KMS-11 (cell line): Measurements from ENCODE around the gene ADGRD1.

Source experiments
- H2AFZ ChIP-seq: fragments of 200-600 bp; sonication (generic); 2 replicates; pipeline ENCODE4 v1.6.1; 2016; ENCODE audit warnings: antibody characterized with exemption, mixed run types, low read depth
- H3K27ac ChIP-seq: fragments of 200-600 bp; sonication (generic); 2 replicates; pipeline ENCODE4 v1.6.1; 2016; ENCODE audit warnings: mild to moderate bottlenecking, mixed run types
- H3K27me3 ChIP-seq: fragments of 200-600 bp; sonication (generic); 2 replicates; pipeline ENCODE4 v1.6.1; 2017; ENCODE audit warnings: mild to moderate bottlenecking, low read depth, mixed run types, moderate library complexity; ENCODE audit not compliant: insufficient read depth
- H3K36me3 ChIP-seq: fragments of 200-600 bp; sonication (generic); 2 replicates; pipeline ENCODE4 v1.6.1; 2017; ENCODE audit warnings: mild to moderate bottlenecking, mixed run types; ENCODE audit not compliant: insufficient read depth
- H3K4me1 ChIP-seq: fragments of 200-600 bp; sonication (generic); 2 replicates; pipeline ENCODE4 v1.6.1; 2016; ENCODE audit warnings: mild to moderate bottlenecking, low read depth, mixed run types; ENCODE audit not compliant: poor library complexity, severe bottlenecking
- H3K4me2 ChIP-seq: fragments of 200-600 bp; sonication (generic); 2 replicates; pipeline ENCODE4 v1.7.0; 2016; ENCODE audit warnings: mild to moderate bottlenecking, mixed run types
- H3K4me3 ChIP-seq: fragments of 200-600 bp; sonication (generic); IDR thresholded peaks from 2 replicates; pipeline ENCODE4 v1.6.1; 2017; ENCODE audit warnings: low read depth, low read length, mixed read lengths; ENCODE audit not compliant: insufficient read depth
- H3K79me2 ChIP-seq: fragments of 200-600 bp; sonication (generic); 2 replicates; pipeline ENCODE4 v1.6.1; 2016; ENCODE audit warnings: low read depth, mixed run types; ENCODE audit not compliant: insufficient read depth
- H3K9ac ChIP-seq: fragments of 200-600 bp; sonication (generic); 2 replicates; pipeline ENCODE4 v1.6.1; 2016; ENCODE audit warnings: mild to moderate bottlenecking, mixed run types
- H4K20me1 ChIP-seq: fragments of 200-600 bp; sonication (generic); 2 replicates; pipeline ENCODE4 v1.6.1; 2016; ENCODE audit warnings: mild to moderate bottlenecking, mixed run types; ENCODE audit not compliant: insufficient read depth
- TF ChIP-seq, protein P1 (sequence below): fragments of 200-600 bp; sonication (generic); conservative IDR thresholded peaks from 2 replicates; pipeline ENCODE4 v1.6.1; 2017; ENCODE audit warnings: low read depth, mild to moderate bottlenecking, antibody characterized with exemption, low read length, moderate library complexity, mixed read lengths

ADGRD1 gene

DNA sequence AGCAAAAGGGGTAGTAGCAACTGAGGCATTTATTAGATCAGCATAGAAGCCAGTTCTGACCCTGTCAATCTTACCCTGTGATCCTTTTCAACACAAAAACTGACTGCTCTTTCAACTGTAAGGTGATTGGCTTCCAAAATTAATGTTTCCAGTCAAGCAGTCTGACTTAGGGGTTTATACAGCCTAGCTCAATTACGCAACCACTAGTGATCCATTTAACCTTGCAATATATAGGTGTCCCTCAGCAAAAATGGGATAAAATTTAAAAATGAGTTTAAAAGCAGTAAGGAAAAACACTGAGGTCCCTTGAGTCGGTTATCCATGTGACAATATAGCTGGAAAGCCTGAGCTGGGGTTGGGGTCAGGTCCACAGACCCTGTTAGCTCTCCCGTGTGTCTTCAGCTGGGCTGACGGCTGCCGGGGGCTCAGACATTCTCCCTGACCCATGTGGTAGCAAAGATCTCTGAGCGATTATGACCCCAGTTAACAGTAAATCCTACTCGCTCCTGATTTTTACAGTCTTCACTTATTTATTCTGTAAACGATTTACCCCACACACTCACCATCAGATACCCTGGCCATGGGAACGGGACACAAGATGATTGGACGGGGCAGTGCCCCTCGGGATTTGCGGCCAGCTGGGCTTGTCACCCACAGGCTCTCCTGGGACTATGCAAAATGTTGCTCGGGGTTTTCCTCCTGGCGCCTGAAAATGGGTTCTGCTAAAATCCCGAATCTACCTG is 16.6 kb downstream of the ADGRD1 start:
- H3K79me2 ChIP-seq: no peaks in the 10 kb centered on the region
- TF ChIP-seq, protein P1, sequence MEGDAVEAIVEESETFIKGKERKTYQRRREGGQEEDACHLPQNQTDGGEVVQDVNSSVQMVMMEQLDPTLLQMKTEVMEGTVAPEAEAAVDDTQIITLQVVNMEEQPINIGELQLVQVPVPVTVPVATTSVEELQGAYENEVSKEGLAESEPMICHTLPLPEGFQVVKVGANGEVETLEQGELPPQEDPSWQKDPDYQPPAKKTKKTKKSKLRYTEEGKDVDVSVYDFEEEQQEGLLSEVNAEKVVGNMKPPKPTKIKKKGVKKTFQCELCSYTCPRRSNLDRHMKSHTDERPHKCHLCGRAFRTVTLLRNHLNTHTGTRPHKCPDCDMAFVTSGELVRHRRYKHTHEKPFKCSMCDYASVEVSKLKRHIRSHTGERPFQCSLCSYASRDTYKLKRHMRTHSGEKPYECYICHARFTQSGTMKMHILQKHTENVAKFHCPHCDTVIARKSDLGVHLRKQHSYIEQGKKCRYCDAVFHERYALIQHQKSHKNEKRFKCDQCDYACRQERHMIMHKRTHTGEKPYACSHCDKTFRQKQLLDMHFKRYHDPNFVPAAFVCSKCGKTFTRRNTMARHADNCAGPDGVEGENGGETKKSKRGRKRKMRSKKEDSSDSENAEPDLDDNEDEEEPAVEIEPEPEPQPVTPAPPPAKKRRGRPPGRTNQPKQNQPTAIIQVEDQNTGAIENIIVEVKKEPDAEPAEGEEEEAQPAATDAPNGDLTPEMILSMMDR: no peak
- H3K36me3 ChIP-seq: no peaks in the 10 kb centered on the region
- no peak overlapping the region for H3K4me2 ChIP-seq
- no peak overlapping the region for H3K9ac ChIP-seq
- no peaks in the 10 kb centered on the region for H3K4me1 ChIP-seq
- no peak overlapping the region for H3K27ac ChIP-seq
- H3K27me3 ChIP-seq: no peaks in the 10 kb centered on the region
- no peak overlapping the region for H2AFZ ChIP-seq
- no peaks in the 10 kb centered on the region for H4K20me1 ChIP-seq
- no peak overlapping the region for H3K4me3 ChIP-seq

DNA sequence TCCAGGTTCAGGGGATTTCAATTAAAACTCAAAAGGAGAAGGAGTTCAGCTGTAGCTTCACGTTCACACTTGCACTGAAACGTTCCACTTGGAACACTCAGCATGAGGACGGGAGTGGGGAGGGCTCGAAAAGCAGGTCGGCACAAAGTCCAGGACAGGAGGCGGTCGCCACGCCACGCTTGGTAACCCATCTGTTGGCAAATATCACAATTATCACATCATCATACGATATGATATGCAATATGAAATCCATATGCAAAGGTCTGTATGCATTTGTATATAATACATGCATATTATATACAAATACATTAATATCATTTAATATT is 17.2 kb downstream of the ADGRD1 start:
- Histone ChIP-seq H3K4me3 (no peak overlapping the region), H3K4me2 (no peak overlapping the region), H3K27me3 (no peaks in the 10 kb centered on the region), H3K9ac (no peak overlapping the region), H4K20me1 (no peaks in the 10 kb centered on the region), H3K36me3 (no peaks in the 10 kb centered on the region), H3K4me1 (no peaks in the 10 kb centered on the region), H2AFZ (no peak overlapping the region), H3K79me2 (no peaks in the 10 kb centered on the region), H3K27ac (no peak overlapping the region)
- TF ChIP-seq, protein P1: no peak

DNA sequence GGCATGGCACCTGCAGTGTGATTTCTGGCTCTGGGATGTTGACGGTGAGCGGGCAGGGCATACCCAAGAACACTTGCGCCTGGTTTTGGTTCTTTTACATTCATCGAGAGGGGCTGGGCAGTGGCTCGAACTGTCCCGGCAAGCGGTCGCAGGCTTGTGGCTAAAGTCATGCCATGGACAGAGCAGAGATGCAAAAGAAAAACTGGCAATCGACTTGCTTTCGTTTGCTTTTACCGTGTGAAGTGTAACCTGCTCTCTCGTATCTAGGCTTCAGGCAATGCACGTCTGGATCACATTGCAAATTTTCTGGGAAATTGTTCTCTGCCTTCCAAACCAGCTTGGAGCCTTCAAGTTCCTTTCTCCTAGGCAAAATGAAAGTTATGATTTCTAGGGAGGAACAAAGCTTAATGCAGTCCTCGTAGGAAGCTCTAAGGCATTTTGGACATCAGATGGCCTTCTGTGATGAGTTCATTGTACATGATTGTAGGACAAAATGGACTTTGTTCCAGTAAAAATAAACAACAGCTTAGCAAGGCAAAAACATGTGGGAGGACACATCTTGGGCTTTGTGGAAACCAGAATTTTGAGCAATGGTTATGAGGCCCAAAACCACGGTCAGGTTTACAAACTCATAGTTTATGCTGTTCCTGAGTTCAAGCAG is 18.3 kb downstream of the ADGRD1 start:
- no peak overlapping the region for H3K27ac ChIP-seq
- TF ChIP-seq, protein P1: no peak
- H3K79me2 ChIP-seq: no peaks in the 10 kb centered on the region
- H3K36me3 ChIP-seq: no peaks in the 10 kb centered on the region
- no peaks in the 10 kb centered on the region for H4K20me1 ChIP-seq
- H3K9ac ChIP-seq: no peak overlapping the region
- no peak overlapping the region for H3K4me2 ChIP-seq
- H2AFZ ChIP-seq: no peak overlapping the region
- no peaks in the 10 kb centered on the region for H3K4me1 ChIP-seq
- H3K27me3 ChIP-seq: no peaks in the 10 kb centered on the region
- no peak overlapping the region for H3K4me3 ChIP-seq

DNA sequence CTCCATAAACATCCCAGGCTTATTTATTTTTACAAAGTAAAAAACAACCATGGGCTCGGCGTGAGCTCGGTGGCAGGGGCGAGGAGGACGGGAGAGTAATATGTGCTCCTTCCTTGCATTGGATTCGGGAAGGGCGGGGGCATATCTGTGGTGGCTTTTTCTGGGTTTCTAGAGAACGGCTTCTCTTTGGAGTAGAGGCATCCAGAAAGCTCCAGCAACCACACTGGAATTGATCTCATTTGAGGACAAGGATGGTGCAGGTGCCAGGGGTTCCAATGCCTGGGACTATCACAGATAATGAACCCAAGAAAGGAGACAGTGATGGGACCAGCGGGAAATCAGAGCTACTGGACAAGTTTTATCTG is 18.9 kb downstream of the ADGRD1 start:
- no peak overlapping the region for H3K9ac ChIP-seq
- no peak overlapping the region for H2AFZ ChIP-seq
- H3K4me2 ChIP-seq: no peak overlapping the region
- TF ChIP-seq, protein P1: no peak
- H3K27me3 ChIP-seq: no peaks in the 10 kb centered on the region
- no peak overlapping the region for H3K4me3 ChIP-seq
- H3K36me3 ChIP-seq: no peaks in the 10 kb centered on the region
- no peaks in the 10 kb centered on the region for H3K4me1 ChIP-seq
- H3K27ac ChIP-seq: no peak overlapping the region
- H4K20me1 ChIP-seq: no peaks in the 10 kb centered on the region
- no peaks in the 10 kb centered on the region for H3K79me2 ChIP-seq
